Activated B cell treated with CpG ODN at 0.5 μM for 24 hours (primary cell): ENCODE results near the gene CROCC2. TPM values are rescaled to one million over a fixed set of nuclear protein-coding genes. Genes with fewer than 3 reads are reported as not detected.

Experiments used
- ATAC-seq: fragments of 200-7000 bp; cut with Tn5 transposase; one replicate; pipeline ENCODE4 v1.10.0; 2021; ENCODE audit warnings: low read depth, mild to moderate bottlenecking, moderate library complexity
- CTCF ChIA-PET: fragments of 350-600 bp; sonication (Branson Sonifier 250); formaldehyde crosslinking; loops from one replicate; lab custom pipeline; 2021; ENCODE audit warnings: antibody characterized with exemption; lab: Charles Lee
- POLR2A ChIA-PET: fragments of 350-600 bp; sonication (Branson Sonifier 250); formaldehyde crosslinking; loops from one replicate; lab custom pipeline; 2021; ENCODE audit warnings: antibody characterized with exemption; lab: Charles Lee
- DNase-seq: peaks from one replicate; pipeline ENCODE4 v3.0.0; 2022
- H3K27ac Mint-ChIP-seq: one replicate; pipeline ENCODE4 v1.8.0; 2020; ENCODE audit warnings: mixed read lengths
- H3K27me3 Mint-ChIP-seq: one replicate; pipeline ENCODE4 v1.8.0; 2021; ENCODE audit warnings: mixed read lengths
- H3K36me3 Mint-ChIP-seq: one replicate; pipeline ENCODE4 v1.8.0; 2021; ENCODE audit warnings: low read depth, mixed read lengths
- H3K4me1 Mint-ChIP-seq: one replicate; pipeline ENCODE4 v1.8.0; 2021; ENCODE audit warnings: mixed read lengths
- H3K4me3 Mint-ChIP-seq: one replicate; pipeline ENCODE4 v1.8.0; 2020; ENCODE audit warnings: mild to moderate bottlenecking, mixed read lengths
- H3K9me3 Mint-ChIP-seq: one replicate; pipeline ENCODE4 v1.8.0; 2020; ENCODE audit warnings: mixed read lengths
- intact Hi-C: fragments of 100-400 bp; cut with micrococcal nuclease; formaldehyde crosslinking; loops from one replicate; pipeline ENCODE4 v1.15.1; 2024
- total RNA-seq: library from RNA; stranded (reverse); gene quantifications from 2 replicates; pipeline ENCODE4 v1.2.3, GENCODE V29; 2022
- TF ChIP-seq, protein P1 (sequence below): fragments of 200-600 bp; IDR thresholded peaks from one replicate; pipeline ENCODE4 v1.8.0; 2022; ENCODE audit warnings: antibody characterized with exemption, mild to moderate bottlenecking

Gene CROCC2
- total RNA-seq, 1 donor from 2014 or later: not detected

DNA sequence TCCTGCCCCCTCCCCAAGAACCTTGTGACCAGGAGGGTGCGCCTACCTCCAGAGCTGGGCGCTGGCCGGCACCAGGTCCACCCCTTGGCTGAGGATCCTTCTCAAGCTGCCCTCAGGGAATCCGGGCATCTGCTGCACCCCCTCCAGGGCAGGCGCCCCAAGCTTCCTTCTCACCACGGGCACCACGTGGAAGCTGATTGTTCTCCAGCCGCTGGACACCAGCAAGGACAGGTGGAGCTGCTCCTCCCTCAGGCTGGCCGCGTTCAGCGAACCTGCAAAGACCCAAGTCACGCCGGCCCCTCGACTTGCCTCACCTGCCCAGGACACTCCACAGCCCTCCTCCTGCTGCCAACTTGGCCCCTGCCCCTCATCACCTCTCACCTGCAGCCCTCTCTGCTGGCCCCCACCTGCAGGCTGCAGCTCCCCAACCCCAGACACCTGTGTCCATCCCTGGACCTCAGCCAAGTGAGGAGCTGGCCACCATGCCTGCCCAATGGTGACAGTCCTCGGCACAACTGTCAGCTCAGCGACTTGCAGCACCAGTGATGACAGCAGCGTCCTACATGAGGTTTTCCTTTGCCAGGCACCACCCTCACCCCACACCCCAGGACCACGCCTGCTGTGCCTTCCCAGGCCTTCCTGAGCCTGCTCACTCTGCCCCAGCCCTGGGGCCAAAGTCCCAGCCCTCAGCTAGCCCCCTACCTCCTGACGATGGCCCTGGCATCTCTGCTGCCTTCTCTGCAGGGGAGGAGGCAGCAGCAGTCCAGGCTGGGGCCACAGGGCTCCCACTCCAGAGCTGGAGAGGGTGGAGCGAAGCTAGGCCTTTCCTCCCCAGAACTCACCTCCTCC lies 14.4 kb upstream of the CROCC2 start:
- ChIA-PET CTCF (no interaction called here), POLR2A (no interaction called here)
- no peaks in the 10 kb centered on the region for H3K4me1 Mint-ChIP-seq
- H3K36me3 Mint-ChIP-seq: no peaks in the 10 kb centered on the region
- DNase-seq (no peak), ATAC-seq (no peak)
- no peak overlapping the region for H3K27ac Mint-ChIP-seq
- no peak overlapping the region for H3K4me3 Mint-ChIP-seq
- no peaks in the 10 kb centered on the region for H3K9me3 Mint-ChIP-seq
- TF ChIP-seq, protein P1, sequence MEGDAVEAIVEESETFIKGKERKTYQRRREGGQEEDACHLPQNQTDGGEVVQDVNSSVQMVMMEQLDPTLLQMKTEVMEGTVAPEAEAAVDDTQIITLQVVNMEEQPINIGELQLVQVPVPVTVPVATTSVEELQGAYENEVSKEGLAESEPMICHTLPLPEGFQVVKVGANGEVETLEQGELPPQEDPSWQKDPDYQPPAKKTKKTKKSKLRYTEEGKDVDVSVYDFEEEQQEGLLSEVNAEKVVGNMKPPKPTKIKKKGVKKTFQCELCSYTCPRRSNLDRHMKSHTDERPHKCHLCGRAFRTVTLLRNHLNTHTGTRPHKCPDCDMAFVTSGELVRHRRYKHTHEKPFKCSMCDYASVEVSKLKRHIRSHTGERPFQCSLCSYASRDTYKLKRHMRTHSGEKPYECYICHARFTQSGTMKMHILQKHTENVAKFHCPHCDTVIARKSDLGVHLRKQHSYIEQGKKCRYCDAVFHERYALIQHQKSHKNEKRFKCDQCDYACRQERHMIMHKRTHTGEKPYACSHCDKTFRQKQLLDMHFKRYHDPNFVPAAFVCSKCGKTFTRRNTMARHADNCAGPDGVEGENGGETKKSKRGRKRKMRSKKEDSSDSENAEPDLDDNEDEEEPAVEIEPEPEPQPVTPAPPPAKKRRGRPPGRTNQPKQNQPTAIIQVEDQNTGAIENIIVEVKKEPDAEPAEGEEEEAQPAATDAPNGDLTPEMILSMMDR: no peak
- H3K27me3 Mint-ChIP-seq: no peaks in the 10 kb centered on the region
- intact Hi-C loops: no loop called here

DNA sequence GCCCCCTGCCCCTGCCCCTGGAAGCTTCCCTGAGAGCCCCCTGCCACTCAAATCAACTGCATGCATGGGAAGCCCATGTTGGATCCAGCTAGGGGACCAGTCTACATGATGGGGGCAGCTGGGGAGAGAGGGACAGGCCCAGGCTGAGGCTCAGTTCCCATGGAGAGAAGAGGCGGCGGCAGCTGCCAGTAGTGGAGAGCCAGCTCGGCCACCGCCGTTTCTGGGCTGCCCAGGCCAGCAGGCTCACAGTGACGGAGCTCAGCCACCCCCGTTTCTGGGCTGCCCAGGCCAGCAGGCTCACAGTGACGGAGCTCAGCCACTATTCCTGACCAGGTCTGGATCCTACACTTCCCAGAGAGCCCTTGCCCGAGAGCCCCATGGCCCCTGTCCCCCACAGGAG lies 13.8 kb upstream of the CROCC2 start:
- POLR2A ChIA-PET: no interaction called here
- H3K9me3 Mint-ChIP-seq: no peaks in the 10 kb centered on the region
- no peaks in the 10 kb centered on the region for H3K36me3 Mint-ChIP-seq
- TF ChIP-seq, protein P1: no peak
- no peak overlapping the region for H3K27ac Mint-ChIP-seq
- CTCF ChIA-PET: no interaction called here
- no peak for DNase-seq
- no peak overlapping the region for H3K4me3 Mint-ChIP-seq
- no peak for ATAC-seq
- intact Hi-C loops: no loop called here
- no peaks in the 10 kb centered on the region for H3K27me3 Mint-ChIP-seq
- no peaks in the 10 kb centered on the region for H3K4me1 Mint-ChIP-seq

DNA sequence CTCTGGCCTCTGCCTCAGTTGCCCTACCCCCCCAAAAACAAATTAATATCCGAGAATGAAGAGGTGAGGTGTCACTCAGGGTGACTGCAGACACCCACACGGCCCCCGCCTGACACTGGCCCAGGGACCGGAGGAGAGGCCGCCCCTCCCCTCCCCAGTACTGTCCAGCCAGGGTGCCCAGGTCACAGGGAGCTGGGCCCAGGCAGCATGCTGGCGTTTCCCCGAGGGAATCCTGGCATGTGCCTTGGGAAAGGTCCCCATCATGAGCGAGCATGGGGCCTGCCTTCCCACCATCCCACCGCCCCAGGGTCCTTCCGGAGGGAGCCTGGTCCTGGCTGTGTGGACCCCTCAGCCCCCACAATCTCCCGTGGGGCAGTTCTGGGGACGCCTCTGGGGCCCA lies 13.2 kb upstream of the CROCC2 start:
- ChIA-PET POLR2A (no interaction called here), CTCF (no interaction called here)
- H3K4me3 Mint-ChIP-seq: no peak overlapping the region
- no peaks in the 10 kb centered on the region for H3K36me3 Mint-ChIP-seq
- H3K9me3 Mint-ChIP-seq: no peaks in the 10 kb centered on the region
- no peak overlapping the region for H3K27ac Mint-ChIP-seq
- no peak for DNase-seq
- intact Hi-C loops: no loop called here
- TF ChIP-seq, protein P1: no peak
- ATAC-seq: no peak
- H3K27me3 Mint-ChIP-seq: no peaks in the 10 kb centered on the region
- no peaks in the 10 kb centered on the region for H3K4me1 Mint-ChIP-seq

DNA sequence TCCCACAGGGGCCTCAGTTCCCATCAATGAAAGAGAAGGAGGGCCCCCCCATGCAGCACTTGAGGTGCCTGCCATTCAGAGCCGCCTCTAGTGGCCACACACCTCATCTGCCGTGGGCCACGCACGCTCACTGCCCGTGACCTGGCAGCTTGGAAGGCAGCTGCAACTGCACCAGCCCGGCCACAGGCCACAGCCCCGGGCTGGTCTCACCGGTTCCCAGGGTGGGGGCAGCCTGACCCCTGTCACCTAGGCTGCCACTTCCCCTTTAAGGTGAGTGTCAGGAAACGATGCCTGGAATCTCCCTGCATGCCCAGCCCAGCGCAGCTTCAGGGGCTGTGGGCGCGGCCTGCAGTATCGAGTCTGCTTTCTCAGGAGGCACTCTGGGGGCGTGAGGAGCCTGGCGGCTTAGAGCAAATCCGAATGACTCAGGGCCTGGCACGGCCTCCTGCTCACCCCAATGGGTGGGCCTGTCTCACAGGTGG lies 12.7 kb upstream of the CROCC2 start:
- Mint-ChIP-seq H3K4me3 (no peak overlapping the region), H3K27me3 (no peaks in the 10 kb centered on the region), H3K9me3 (no peaks in the 10 kb centered on the region), H3K36me3 (no peaks in the 10 kb centered on the region), H3K27ac (no peak overlapping the region), H3K4me1 (no peaks in the 10 kb centered on the region)
- ATAC-seq (no peak), DNase-seq (no peak)
- ChIA-PET POLR2A (no interaction called here), CTCF (no interaction called here)
- intact Hi-C loops: no loop called here
- TF ChIP-seq, protein P1: no peak

DNA sequence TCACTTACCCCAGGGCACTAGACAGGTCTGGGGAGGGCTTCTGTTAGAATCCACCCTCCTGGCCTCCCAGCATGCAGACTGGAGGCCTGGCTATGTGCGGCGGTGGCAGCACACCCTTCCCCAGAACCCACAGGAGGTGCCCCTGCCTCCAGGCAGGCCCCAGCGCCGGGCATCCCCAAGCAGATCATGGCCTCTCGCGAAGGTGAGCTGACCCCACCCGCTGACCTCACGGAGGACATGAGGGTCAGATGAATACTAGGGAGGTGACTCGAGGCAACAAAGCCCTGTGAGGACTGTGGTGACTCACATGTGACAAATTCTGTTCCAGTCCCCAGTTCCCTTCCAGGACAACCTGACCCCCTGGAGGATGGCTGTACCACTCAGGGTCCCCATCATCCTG lies 12.1 kb upstream of the CROCC2 start:
- DNase-seq (no peak), ATAC-seq (no peak)
- Mint-ChIP-seq H3K4me1 (no peaks in the 10 kb centered on the region), H3K4me3 (no peak overlapping the region), H3K9me3 (no peaks in the 10 kb centered on the region), H3K27ac (no peak overlapping the region), H3K36me3 (no peaks in the 10 kb centered on the region), H3K27me3 (no peaks in the 10 kb centered on the region)
- intact Hi-C loops: no loop called here
- ChIA-PET CTCF (no interaction called here), POLR2A (no interaction called here)
- TF ChIP-seq, protein P1: no peak
